ENCODE measurements around the gene AR.

GRCh38 chrX:67545893-67546495 lies 2.2 kb downstream of the AR start:
- TF ChIP-seq EP300 (IDR thresholded peaks at IDR 0.05) = no peak
- no peak for TF ChIP-seq POLR2AphosphoS5 (IDR thresholded peaks at IDR 0.05)
- TF ChIP-seq CTCF (IDR thresholded peaks at IDR 0.05) = no peak

Measured in suprapubic skin (tissue), 4 donors.